GM19238 (cell line): ENCODE data around the gene EFNB3.

ENCODE experiments used
- DNase-seq: peaks from one replicate; pipeline ENCODE4 v3.0.0; 2011; ENCODE audit warnings: low spot score; ENCODE audit not compliant: insufficient read length

Gene EFNB3

DNA sequence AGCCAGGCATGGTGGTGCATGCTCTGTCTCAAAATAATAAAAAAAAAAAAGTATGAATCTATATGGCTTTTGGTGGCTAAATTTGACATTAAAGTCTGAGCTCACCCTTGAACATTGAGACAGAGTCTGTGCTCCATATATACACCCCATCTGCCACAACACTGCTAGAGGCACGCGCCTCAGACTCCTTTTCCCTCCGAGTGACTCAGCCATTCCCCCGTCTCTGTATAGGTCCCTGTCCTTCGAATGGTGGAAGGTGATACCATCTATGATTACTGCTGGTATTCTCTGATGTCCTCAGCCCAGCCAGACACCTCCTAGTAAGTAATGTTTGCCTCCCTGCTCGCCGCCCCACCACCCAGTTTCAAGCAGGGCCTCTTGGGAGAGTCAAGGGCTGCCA is 4.5 kb upstream of the EFNB3 start:
- DNase-seq: no peak

DNA sequence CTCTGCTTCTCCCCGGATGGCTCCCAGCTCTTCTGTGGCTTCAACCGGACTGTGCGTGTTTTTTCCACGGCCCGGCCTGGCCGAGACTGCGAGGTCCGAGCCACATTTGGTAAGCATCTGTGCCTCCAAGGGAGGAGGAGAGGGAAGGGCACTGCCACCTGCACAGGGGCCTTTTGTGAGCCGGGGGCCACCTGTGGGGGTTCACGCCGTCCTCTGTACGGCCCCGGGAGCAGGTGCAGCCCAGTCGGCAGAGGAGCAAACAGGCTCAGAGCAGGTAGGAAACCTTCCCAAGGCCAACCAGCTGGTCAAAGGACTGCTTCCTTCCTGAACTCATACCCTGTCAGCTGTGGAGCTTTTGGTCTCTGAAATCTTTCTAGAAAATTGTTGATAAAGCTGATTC is 3.3 kb upstream of the EFNB3 start:
- DNase-seq: no peak

DNA sequence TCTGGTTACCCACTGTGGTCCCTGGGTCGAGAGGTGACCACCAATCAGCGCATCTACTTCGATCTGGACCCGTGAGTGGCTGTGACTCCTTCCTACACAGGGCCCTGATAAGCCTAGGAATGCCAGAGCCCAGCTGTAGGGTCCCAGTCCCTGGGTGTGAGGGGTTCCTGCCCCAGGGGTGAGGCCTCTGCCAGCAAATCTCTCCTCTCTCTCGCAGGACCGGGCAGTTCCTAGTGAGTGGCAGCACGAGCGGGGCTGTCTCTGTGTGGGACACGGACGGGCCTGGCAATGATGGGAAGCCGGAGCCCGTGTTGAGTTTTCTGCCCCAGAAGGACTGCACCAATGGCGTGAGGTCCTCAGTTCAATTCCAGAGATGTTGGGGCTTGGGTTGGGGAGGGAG is 2.2 kb upstream of the EFNB3 start:
- no peak for DNase-seq

DNA sequence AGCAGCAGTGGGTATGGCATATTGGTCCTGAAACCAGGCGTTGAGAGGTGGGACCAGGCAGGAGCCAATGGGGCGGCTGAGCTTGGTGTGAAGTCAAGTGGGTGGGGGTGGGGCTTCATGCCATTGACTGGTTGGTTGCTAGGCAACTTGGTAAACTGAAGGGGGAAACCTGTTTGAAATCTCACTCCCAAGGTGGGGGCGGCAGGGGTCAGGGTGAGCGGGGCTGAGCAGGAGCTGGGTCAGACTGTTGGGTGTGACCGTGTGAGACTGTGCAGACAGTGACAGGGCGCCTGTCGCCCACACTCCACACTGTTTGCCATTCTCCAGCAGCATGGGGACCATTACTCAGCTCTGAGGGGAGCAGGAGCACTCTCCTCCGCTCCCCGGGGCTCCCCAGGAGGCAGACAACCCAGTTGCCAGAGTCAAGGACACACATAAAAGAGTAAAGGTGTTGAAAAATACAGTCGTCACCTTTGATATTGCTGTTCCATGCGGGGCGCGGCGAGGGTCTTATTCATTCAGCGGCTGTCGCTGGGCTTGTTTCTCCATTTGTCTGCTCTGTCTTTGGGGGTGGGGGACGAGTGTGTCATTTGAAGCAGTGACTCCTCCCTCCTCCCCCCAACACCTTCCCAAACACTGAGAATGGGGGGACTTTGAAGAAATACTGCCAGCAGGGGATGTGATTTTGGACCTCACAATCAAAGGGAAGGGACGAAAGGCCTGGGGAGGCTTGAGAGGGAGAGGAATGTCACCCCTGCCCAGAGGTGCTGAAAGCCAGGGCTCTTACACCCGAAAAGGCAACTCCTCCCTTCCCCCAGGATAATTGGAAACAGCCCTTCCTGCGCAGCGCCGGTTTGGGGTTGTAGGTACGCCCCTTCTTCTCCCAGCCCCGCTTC is 1.2 kb upstream of the EFNB3 start:
- DNase-seq: no peak

DNA sequence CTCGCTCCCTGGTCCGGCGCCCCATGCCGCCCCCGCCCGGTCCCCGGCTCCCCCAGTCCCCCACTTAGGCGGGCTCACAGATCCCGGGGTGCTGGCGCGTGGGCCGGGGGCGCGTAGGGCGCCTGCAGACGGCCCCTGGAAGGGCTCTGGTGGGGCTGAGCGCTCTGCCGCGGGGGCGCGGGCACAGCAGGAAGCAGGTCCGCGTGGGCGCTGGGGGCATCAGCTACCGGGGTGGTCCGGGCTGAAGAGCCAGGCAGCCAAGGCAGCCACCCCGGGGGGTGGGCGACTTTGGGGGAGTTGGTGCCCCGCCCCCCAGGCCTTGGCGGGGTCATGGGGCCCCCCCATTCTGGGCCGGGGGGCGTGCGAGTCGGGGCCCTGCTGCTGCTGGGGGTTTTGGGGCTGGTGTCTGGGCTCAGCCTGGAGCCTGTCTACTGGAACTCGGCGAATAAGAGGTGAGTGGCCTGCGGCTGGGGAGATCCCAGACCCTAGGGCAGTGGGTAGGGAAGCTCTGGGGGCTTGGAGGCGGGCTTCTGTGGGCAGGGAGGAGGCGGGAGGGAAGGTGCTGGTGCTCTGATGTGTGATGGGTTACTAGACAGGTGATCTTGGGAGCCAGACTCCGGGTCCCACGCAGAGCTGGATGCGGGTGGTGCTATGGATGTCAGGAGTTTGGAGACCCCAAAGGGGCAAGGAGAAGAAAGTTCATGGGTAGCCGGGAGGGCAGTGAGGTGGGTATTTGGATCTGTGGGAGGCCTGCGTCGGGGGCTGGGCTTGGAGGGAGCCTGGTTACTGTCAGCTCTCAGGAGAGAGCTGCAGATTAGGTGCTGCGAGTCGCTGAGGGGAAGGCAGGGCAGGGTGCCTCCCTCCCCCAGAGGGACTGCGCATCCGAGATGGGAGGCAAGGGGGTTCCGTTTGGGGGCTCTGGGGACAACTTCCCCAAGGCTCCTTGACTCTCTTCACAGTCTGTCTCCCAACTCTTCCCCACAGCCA is 560 bp downstream of the EFNB3 start:
- no peak for DNase-seq

DNA sequence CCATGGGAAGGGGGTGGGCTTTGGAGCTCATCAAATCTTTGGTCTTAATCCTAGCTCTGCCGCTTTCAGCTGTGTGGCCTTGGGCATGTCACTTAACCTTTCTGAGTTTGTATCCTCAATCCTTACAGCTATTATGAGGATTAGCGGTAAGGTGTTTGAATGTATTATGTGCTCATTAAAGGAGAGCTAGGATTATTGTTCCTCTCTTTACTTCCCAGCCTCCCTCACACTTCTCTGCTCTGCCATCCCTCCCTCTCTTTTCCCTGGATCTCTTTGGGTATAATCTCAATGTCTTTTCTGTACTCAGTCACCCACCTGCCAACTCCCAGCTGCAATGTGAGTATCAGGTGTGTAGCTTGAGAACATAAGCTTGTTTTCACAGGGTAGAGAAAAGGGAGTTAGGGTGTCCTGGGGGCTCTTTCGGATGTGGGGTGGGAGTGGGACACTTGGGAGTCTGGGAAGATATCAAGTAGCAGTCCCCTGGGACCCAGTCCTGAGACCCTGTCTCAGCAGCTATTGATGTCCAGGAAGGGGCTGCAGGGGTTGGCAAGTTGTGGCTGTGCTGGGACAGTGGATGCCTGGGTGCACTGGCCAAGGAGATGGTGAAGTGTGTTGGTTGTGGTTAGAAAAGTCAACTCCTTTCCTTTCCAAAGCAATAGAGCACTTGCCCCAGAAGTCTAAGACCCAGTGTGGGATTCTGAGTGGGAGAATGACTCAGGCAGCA is 1.8 kb downstream of the EFNB3 start:
- DNase-seq: no peak

DNA sequence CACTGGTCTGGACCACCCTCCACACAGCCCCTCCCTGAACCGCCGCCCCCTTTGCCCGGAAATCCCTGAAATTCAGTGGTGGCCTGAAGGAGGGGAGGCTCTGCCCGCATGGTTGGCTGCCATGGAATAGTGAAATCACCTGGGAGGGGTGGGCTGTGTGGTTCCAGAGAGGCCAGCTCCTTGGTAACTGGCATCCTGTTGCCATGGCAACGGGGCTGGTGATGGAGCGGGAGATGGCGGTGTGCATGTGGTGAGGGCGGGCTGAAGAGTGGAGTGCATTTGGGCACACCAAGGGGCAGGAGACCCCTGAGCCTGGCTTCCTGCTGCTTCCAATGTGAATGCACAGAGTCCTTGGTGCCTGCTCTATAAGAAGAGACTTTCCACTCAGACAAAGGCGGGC is 2.4 kb downstream of the EFNB3 start:
- no peak for DNase-seq

DNA sequence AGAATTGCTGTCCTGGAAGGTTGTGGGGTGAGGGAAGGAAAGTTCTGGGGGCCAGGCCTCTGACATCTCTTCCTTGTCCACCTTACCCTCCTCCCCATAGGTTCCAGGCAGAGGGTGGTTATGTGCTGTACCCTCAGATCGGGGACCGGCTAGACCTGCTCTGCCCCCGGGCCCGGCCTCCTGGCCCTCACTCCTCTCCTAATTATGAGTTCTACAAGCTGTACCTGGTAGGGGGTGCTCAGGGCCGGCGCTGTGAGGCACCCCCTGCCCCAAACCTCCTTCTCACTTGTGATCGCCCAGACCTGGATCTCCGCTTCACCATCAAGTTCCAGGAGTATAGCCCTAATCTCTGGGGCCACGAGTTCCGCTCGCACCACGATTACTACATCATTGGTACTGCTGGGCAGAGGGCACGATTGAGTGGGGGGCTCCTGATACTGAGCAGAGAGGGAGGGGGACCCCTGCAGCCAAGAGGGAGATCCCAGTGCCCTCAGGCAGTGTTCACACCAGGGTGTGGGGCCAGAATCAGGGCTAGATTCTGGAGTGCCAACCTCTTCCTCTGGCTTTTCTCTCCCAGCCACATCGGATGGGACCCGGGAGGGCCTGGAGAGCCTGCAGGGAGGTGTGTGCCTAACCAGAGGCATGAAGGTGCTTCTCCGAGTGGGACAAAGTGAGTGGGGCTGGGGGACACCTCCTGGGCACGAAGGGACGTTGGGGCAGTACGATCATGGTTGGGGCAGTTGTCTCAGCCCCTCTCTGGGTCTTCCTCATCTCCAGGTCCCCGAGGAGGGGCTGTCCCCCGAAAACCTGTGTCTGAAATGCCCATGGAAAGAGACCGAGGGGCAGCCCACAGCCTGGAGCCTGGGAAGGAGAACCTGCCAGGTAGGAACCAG is 3.1 kb downstream of the EFNB3 start:
- no peak for DNase-seq

DNA sequence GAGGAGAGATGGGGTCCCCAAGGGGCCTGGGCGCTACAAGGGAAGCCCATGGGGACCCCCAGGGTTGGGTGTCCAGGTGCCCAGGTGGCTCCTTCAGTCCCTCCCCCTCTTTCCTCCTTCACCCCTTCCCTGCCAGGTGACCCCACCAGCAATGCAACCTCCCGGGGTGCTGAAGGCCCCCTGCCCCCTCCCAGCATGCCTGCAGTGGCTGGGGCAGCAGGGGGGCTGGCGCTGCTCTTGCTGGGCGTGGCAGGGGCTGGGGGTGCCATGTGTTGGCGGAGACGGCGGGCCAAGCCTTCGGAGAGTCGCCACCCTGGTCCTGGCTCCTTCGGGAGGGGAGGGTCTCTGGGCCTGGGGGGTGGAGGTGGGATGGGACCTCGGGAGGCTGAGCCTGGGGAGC is 4.0 kb downstream of the EFNB3 start:
- DNase-seq: no peak

DNA sequence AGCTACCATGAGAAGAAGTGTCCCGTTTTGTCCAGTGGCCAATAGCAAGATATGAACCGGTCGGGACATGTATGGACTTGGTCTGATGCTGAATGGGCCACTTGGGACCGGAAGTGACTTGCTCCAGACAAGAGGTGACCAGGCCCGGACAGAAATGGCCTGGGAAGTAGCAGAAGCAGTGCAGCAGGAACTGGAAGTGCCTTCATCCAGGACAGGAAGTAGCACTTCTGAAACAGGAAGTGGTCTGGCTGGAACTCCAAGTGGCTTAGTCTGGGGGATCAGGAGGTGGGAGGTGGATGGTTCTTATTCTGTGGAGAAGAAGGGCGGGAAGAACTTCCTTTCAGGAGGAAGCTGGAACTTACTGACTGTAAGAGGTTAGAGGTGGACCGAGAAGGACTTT is 5.3 kb downstream of the EFNB3 start:
- no peak for DNase-seq

DNA sequence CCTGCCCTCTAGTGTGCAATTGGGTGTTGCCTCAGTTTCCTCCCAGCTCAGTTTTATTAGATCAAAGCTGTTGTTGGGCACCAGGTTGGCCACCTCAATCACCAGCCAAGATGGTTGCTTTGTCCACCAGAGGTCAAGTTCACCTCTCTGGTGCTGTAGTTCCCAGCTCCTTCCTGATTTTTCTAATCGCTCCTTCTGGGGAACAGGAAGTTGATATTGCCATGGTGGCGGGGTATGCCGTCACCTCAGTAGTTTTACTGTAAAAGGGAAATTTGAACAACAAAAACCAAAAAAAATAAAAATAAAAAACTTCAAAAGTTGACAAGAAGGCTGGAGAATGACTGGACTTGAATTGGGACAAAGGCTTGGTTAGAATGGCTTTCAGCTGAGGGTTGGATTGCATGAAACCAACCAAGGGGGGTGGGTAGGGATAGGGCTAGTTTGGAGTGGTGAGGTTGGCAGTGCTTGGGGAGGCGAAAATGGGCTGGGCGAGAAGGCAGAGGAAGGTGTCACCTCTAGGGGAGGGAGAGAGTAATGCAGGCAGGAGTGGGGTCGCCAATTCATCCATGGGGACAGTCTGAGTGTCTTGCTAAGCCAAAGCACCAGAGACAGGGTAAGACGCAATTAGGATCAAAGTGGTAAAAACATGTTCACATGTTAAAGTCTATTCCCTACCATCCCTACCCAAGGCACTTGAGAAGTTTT is 6.2 kb downstream of the EFNB3 start:
- DNase-seq: no peak

DNA sequence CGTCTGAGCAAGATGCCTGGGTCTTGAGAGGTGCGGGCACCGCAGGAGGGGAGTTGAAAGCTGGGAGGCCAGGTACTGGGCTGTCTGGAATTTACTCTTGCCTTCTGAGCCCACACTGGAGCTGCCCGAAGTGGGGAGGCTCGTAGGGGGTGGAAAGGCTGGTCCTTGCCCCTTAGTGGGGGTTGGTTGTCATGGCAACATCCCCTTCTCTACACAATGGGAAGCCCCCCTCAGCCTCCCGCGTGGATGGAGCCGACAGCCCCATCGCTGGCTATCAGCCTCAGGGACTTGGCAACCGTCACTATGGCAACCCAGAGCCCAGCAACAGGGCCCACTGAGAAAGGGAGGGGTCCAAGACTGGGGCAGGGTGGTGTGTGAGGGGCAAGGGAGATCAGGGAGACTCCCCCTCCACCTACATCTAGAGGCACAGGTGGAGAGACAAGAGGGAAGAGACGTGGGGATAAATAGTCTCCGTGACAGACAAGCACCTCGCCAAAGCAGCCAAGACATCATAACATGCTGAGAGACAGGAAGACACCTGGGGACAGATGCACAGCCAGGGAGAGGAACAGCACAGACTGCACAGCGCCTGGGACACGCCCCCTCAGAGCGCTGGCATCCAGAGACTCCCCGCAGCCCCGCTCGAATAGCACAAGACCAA is 7.2 kb downstream of the EFNB3 start:
- DNase-seq: no peak

DNA sequence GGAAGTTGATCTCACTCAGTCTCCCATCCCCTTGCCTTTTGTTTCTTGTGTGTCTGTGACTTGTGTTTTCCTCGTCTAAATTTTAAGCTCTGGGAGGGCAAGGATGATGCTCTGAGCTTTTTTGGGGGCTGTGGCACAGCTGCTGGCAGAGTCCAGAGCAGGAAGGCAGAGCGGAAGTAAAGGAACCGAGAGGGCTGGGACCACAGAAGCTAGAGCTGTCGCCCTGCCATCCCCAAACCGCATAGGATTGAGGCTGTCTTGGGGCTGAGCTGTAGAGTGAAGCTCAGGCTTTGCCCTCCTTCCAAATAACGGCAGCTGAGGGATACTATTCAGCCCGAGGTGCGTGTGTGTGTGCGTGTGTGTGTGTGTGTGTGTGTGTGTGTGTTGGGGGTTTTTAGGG is 8.8 kb downstream of the EFNB3 start:
- DNase-seq: no peak

DNA sequence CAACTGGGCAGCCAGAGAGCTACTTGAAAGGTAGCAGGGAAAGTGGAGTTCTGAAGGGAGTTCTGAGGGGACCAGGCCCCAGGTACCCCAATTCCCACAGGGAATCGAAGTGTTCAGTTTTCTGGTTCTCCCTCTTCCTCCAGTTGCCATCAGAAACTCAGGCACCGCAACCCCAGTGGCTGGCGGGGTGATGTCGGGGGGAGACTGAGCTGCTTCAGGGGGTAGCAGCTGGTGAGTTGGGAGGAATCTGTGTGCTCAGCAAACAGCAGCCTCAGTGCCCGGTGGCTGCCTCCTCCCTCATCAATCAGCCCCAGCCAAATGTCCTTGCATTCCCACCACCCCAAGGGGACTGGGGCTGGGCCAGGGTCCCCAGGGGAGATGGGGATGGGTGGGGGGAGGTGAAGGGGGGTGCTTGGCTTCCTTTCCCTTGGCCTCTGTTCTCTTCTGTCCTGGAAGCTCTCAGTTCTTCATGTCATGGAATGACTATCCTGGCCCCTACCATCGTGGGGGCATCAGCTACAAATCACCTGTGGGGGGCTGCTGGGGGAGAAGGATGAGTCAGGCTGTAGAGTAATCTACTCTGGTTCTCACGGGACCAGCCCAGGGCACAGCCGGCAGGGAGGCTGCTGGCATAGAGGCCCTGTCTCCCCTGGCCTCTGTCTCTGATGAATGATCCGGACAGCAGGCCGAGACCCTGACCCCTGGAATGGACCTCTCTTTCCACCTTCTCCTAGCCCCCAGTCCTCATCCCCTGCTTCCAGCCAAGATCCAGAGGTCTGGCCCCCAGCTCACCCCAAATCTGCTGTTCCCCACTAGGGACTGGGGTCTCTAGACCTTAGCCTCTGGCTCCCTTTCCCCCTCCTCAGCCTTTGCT is 10.0 kb downstream of the EFNB3 start:
- DNase-seq: no peak

DNA sequence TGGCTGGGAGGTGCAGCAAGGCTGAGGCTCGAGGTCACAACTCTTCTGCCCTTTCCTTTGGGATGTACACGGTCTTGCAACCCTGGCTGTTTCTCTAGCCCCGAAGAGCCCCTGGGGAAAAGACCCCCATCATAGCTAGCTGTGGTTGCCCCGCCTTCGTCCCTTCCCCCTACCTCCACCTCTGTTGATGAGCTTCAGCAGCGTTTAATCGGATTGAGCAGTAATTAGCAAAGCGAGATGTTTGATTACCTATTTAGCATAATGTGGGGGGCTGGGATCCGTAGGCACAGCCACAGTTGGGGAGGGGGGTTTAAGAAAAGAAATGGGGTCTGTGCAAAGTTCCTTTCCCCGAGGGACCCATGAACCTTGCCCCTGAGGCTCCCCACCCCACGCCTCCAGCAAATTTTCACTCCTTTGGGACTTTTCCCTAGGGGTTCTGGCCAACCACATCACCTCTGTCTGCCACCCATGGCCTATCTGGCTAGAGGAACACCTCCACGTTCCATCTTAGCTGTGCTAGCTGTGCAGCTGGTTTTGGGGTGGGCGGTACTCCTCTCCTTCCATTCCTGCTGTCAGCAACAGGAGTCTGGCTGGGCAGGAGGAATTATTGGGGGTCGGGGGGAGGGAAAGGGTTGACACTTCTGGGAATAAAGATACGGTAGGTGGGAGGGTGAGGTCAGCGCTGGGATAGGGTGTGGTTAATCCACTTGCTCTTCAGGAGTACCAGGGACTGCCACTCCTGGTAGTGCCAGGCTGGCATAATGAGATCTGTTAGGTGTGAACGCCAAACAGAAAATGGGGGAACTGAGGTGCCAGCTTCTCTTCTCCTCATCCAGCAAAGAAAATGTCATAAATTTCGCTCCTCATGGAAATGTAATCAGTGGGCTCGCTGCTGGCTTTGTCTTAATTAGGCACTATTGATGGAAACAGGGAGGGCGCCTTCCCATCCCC is 11.2 kb downstream of the EFNB3 start:
- DNase-seq: no peak

DNA sequence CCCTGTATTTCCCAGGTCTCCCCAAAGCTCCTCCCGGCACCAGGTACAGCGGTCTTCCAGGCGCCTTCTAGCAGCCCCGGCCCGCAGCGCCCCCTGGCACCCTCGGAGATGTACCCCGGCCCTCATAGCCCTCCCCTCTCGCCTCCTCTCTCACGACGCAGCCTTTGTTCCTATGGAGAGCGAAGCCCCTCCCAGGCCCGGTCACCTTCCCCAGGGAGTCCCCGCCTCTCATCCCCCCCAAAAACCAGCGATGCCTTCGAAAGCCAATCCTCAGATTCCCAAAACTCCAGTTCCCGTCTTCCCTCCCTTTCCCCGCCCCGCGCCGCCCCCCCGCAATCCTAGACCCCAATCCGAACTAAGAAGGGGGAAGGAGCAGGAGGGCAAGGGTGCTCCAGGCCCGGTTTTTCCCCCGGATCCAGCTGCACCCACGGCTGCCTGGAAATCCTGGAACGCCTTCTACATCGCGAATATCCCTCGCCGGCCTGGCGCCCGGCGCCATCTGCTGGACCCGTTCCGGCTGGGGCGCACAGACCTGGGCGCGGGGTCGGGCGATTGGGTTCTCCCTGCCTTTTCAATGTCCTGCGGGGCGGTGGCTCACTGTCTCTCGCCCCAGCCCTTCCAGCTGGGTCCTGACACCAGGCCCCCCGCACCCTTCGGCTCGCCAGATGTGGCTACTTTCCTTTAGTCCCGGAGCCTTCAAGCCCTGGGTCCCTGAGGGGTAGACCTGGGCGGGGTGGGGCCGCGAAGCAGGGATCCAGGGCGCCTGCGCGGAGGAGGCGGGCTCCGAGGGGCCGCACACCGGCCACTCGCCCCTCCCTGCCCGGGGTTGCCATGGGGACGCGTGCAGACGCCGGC is 12.1 kb downstream of the EFNB3 start, which contains the start of gene DNAH2:
TSS of gene DNAH2 (plus strand) at position 844 of the 855 bp plus-strand sequence. CDS start 1,991 bp downstream, outside the sequence.
- DNase-seq: peak; percentile 48
